Memory B cell (primary cell): ENCODE measurements around the gene WDR77.

Experiments
- ATAC-seq: fragments of 150-1000 bp; cut with Tn5 transposase; 2 replicates; pipeline ENCODE4 v1.10.0; 2021; ENCODE audit warnings: low read depth, mild to moderate bottlenecking, moderate library complexity
- DNase-seq, 2 donors: peaks; one replicate each; pipeline ENCODE4 v3.0.0; 2022; ENCODE audit warnings: low spot score in 2 of 2
- H3K27ac Mint-ChIP-seq: one replicate; pipeline ENCODE4 v1.8.0; 2022; ENCODE audit warnings: mild to moderate bottlenecking, moderate library complexity, mixed read lengths
- H3K27me3 Mint-ChIP-seq: one replicate; pipeline ENCODE4 v1.8.0; 2022; ENCODE audit warnings: mixed read lengths
- H3K36me3 Mint-ChIP-seq: one replicate; pipeline ENCODE4 v1.8.0; 2022; ENCODE audit warnings: mild to moderate bottlenecking, mixed read lengths
- H3K4me1 Mint-ChIP-seq: one replicate; pipeline ENCODE4 v1.8.0; 2022; ENCODE audit warnings: mixed read lengths
- H3K4me3 Mint-ChIP-seq: one replicate; pipeline ENCODE4 v1.8.0; 2022; ENCODE audit warnings: mild to moderate bottlenecking, moderate library complexity, mixed read lengths
- H3K9me3 Mint-ChIP-seq: one replicate; pipeline ENCODE4 v1.8.0; 2022; ENCODE audit warnings: mixed read lengths

WDR77 gene

GRCh38 chr1:111462370-111463028, 13.4 kb upstream of the WDR77 start:
- Mint-ChIP-seq H3K4me3 (no peak overlapping the region), H3K27me3 (no peaks in the 10 kb centered on the region), H3K36me3 (peaks cover 33% of the 10 kb centered on the region), H3K27ac (no peak overlapping the region), H3K4me1 (peaks cover 5% of the 10 kb centered on the region), H3K9me3 (no peaks in the 10 kb centered on the region)
- no peak for DNase-seq
- ATAC-seq = no peak

DNA sequence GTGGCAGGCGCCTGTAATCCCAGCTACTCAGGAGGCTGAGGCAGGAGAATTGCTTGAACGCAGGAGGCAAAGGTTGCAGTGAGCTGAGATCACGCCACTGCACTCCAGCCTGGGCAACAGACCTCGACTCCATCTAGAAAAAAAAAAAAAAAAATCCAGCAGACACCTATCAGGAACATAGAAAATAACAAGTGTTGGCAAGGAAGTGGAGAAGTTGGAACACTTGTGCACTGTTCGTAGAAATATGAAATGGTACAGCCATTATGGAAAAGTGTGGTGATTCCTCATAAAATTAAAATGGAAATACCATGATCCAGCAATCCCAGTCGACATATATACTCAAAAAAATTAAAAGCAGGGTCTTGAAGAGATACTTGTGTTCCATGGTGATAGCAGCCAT, 12.7 kb upstream of the WDR77 start:
- no peaks in the 10 kb centered on the region for H3K9me3 Mint-ChIP-seq

DNA sequence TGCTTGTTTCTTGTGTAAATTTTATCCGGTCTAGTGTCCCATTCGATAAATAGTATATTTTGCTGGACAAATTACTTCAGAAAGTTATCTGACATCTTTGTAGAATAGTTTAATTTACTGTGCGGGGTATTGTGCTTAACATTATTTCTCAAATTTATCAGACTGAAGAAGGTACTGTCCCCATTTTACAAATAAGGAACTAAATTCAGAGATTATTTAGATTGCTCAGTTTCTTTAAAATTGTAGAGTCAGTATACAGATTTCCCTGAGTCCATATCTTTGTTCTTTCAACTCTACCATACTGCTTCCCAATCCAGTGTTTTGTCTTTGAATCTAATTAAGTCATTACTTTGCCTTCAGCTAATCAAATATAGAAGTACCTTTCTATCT, 6.6 kb upstream of the WDR77 start:
- H3K36me3 Mint-ChIP-seq = peaks cover 32% of the 10 kb centered on the region
- H3K4me1 Mint-ChIP-seq = peaks cover 29% of the 10 kb centered on the region
- no peak for DNase-seq
- no peaks in the 10 kb centered on the region for H3K27me3 Mint-ChIP-seq
- peak overlapping the region; percentile 69 for H3K27ac Mint-ChIP-seq
- no peak overlapping the region for H3K4me3 Mint-ChIP-seq
- no peaks in the 10 kb centered on the region for H3K9me3 Mint-ChIP-seq
- ATAC-seq = no peak

More for the DNA sequence above, 12.7 kb upstream of the WDR77 start:
- Mint-ChIP-seq H3K4me3 (no peak overlapping the region), H3K27me3 (no peaks in the 10 kb centered on the region), H3K4me1 (peaks cover 8% of the 10 kb centered on the region), H3K36me3 (peaks cover 35% of the 10 kb centered on the region), H3K27ac (no peak overlapping the region)
- ATAC-seq (no peak), DNase-seq (no peak)

DNA sequence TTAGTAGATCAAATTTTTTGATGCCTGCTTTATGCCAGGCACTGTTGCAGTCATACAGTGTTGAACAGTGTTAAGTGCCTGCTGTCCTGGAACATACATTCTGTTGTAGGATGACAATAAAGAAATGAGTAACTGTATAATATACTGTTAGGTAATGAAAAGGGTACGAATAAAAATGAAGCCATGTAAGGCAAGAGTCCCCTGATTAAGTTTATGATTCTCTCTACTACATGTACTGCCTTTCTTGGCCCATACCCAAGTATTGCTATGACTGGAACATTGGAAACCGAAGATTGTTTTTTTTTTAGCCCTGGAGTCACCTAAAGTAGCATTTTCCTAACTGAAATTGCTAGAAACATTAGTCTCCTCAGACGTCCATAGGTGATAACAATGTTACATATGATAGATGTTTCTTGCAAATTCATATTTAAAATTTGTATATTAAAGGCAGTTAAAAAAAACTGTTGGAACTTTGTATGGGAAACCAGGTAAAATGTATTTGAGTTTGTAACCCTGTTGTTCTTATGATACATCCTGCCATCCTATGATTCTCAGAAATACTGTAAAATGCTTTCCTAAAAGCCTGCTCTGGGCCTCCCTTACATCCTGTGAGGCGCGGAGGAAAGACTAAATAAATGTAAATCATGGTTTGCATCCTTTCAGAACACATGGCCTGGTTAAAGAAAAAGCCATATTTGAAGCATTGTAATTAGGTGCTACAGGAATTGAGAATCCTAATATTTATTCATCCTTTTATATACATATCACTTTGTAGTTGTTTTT, 6.0 kb upstream of the WDR77 start:
- no peak overlapping the region for H3K4me3 Mint-ChIP-seq
- peaks cover 33% of the 10 kb centered on the region for H3K4me1 Mint-ChIP-seq
- DNase-seq (no peak), ATAC-seq (no peak)
- H3K27me3 Mint-ChIP-seq = no peaks in the 10 kb centered on the region
- peaks cover 32% of the 10 kb centered on the region for H3K36me3 Mint-ChIP-seq
- no peaks in the 10 kb centered on the region for H3K9me3 Mint-ChIP-seq
- H3K27ac Mint-ChIP-seq = peak overlapping the region; percentile 69

DNA sequence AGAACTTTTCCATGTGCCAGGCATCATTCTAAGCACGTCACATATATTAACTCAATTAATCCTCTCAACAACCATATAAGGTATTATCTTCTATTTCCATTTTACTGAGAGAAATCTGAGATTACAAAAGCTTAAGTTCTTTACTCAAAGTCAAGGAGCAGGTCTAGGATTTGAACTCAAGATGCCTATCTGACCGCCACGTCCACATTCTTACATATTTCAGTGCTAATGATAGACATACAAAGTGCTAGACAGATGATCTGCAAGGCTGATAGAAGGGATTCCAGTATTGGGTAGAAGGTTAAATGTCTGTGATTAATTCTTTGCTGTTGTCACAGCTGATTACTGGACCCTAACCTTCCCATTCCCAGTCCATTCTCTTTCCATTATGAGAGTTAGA, 4.7 kb upstream of the WDR77 start:
- H3K9me3 Mint-ChIP-seq = no peaks in the 10 kb centered on the region
- H3K27ac Mint-ChIP-seq = no peak overlapping the region
- ATAC-seq (no peak), DNase-seq (no peak)
- peaks cover 30% of the 10 kb centered on the region for H3K36me3 Mint-ChIP-seq
- no peaks in the 10 kb centered on the region for H3K27me3 Mint-ChIP-seq
- H3K4me1 Mint-ChIP-seq = peaks cover 39% of the 10 kb centered on the region
- no peak overlapping the region for H3K4me3 Mint-ChIP-seq

DNA sequence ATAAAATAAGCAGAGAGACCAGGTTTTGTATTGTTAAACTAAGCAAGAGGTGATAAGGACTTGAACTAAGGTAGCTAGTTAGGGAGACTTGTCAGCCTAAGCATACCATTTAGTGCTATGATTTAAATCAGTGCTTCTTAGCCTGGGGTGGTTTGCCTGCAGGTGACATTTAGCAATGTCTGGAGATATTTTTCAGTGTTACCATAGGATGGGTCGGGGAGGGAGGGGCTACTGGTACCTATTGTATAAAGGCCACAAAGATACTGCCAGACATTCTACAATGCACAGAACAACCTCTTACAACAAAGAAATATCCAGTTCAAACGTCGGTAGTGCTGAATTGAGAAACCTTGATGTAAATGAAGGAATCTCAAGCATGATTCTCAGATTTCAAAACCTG, 3.5 kb upstream of the WDR77 start:
- no peak overlapping the region for H3K27ac Mint-ChIP-seq

DNA sequence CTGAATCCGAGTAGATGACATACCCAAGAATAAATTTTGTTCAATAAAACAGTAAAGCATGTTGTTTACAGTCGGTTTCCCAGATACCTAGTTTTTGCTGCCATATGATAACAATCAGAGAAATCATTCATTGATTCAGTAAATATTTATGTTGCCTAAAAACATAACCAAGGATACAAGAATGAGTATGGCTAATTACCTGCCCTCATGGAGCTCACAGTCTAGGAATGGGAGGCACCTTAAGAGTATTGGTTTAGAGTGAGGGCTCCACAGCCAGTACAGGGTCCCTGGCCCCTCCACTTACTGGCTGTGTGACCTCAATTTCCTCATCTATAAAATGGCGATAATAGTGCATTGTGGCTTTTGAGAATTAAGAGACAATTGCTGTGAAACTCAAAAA, 1.1 kb upstream of the WDR77 start:
- ATAC-seq = no peak
- Mint-ChIP-seq H3K9me3 (no peaks in the 10 kb centered on the region), H3K4me1 (peaks cover 55% of the 10 kb centered on the region), H3K36me3 (peaks cover 26% of the 10 kb centered on the region), H3K27ac (peak overlapping the region; percentile 100), H3K27me3 (no peaks in the 10 kb centered on the region), H3K4me3 (peak overlapping the region; percentile 100)
- DNase-seq = no peak

More for the DNA sequence above, 3.5 kb upstream of the WDR77 start:
- H3K36me3 Mint-ChIP-seq = peaks cover 26% of the 10 kb centered on the region
- H3K4me3 Mint-ChIP-seq = no peak overlapping the region
- H3K4me1 Mint-ChIP-seq = peaks cover 48% of the 10 kb centered on the region
- ATAC-seq = no peak
- H3K27me3 Mint-ChIP-seq = no peaks in the 10 kb centered on the region
- no peaks in the 10 kb centered on the region for H3K9me3 Mint-ChIP-seq
- DNase-seq = no peak

- Mint-ChIP-seq H3K9me3 (no peaks in the 10 kb centered on the region), H3K27me3 (no peaks in the 10 kb centered on the region), H3K4me3 (peak overlapping the region; percentile 100), H3K4me1 (peaks cover 51% of the 10 kb centered on the region), H3K36me3 (peaks cover 23% of the 10 kb centered on the region), H3K27ac (peak overlapping the region; percentile 100)
- ATAC-seq (no peak), DNase-seq (no peak)
These were observed 604 bp upstream of the WDR77 start for GRCh38 chr1:111449703-111450017.

GRCh38 chr1:111448482-111448917, 556 bp downstream of the WDR77 start:
- H3K27me3 Mint-ChIP-seq = no peaks in the 10 kb centered on the region
- H3K36me3 Mint-ChIP-seq = peaks cover 27% of the 10 kb centered on the region
- H3K4me1 Mint-ChIP-seq = peaks cover 46% of the 10 kb centered on the region
- peak overlapping the region; percentile 100 for H3K4me3 Mint-ChIP-seq
- DNase-seq = no peak
- H3K9me3 Mint-ChIP-seq = no peaks in the 10 kb centered on the region
- peak; percentile 27 for ATAC-seq
- peak overlapping the region; percentile 100 for H3K27ac Mint-ChIP-seq

DNA sequence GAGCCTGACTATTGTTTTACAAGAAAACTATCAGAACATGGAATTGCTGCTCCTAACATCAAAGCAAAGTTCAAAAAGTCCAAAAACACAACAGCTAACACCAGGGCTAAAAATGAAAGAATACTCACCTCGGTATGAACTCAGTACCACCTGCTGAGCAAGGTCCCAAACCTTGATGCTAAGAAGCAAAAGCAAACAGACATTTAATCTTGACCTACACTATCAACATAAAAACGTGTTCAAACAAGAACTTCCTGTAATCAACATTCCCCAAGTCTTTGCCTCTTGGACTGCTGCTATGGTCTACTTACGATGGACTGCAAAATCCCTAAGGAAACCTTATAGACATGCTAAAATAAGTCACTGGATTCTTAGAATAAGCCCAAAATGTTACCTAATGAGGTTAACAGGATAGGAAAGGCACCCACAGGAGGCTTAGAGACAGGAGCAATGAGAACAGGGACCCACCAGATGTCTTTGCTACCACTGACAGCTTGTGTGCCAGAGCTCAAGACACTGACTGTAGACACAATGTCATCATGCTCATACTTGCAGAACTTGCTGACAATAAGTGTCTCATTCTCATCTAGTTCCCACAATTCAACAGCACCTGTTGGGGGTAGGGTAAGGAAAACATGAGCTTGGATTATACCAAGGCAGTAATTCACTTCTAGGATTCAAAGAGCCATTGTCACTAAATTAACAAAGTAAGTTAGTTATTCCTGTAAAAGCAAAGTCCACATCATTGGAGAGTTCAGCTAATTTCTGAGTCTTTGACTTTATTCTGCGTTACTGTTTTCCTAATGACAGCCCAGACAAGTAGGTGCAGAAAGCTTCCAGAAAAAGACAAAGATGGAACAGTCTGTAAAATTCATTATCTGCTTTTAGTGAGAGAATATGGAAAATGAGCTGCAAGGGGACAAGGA, 1.8 kb downstream of the WDR77 start:
- Mint-ChIP-seq H3K9me3 (no peaks in the 10 kb centered on the region), H3K4me1 (peaks cover 44% of the 10 kb centered on the region), H3K36me3 (peaks cover 31% of the 10 kb centered on the region), H3K27me3 (no peaks in the 10 kb centered on the region), H3K4me3 (peak overlapping the region; percentile 100), H3K27ac (peak overlapping the region; percentile 100)
- DNase-seq (no peak), ATAC-seq (no peak)

GRCh38 chr1:111446546-111446945, 2.5 kb downstream of the WDR77 start:
- peaks cover 28% of the 10 kb centered on the region for H3K36me3 Mint-ChIP-seq
- H3K27ac Mint-ChIP-seq = peak overlapping the region; percentile 43
- no peaks in the 10 kb centered on the region for H3K27me3 Mint-ChIP-seq
- no peak overlapping the region for H3K4me3 Mint-ChIP-seq
- no peaks in the 10 kb centered on the region for H3K9me3 Mint-ChIP-seq
- DNase-seq (no peak), ATAC-seq (no peak)
- H3K4me1 Mint-ChIP-seq = peaks cover 47% of the 10 kb centered on the region

DNA sequence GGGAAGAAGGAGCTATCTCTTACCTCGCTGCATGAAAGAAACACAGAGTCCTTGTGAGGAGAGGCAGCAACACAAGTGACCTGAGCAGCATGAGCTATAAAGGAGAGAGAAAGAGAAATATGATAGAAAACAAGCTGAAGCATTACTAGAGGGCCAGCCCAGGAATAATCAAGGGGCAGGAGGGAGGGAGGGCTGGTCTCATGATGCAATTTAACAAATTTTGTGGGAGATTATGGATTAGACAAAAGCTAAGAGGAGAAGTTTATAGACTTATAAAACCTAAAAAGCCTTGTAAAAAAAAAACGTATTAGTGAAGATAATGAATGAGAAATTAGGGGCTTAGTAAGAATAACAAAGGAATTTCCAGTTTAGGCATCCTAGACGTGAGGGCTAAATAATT, 5.0 kb downstream of the WDR77 start:
- Mint-ChIP-seq H3K36me3 (peaks cover 28% of the 10 kb centered on the region), H3K27ac (peak overlapping the region; percentile 22), H3K4me1 (peaks cover 33% of the 10 kb centered on the region), H3K4me3 (no peak overlapping the region), H3K27me3 (no peaks in the 10 kb centered on the region), H3K9me3 (no peaks in the 10 kb centered on the region)
- DNase-seq (no peak), ATAC-seq (no peak)

GRCh38 chr1:111442457-111442856, 6.6 kb downstream of the WDR77 start:
- peaks cover 32% of the 10 kb centered on the region for H3K36me3 Mint-ChIP-seq
- DNase-seq = no peak
- H3K9me3 Mint-ChIP-seq = no peaks in the 10 kb centered on the region
- no peaks in the 10 kb centered on the region for H3K27me3 Mint-ChIP-seq
- peak overlapping the region; percentile 88 for H3K27ac Mint-ChIP-seq
- H3K4me1 Mint-ChIP-seq = peaks cover 23% of the 10 kb centered on the region
- no peak for ATAC-seq
- H3K4me3 Mint-ChIP-seq = no peak overlapping the region
